CD14-positive monocyte (primary cell): ENCODE measurements around the gene OPA1. TPM values are rescaled to one million over a fixed set of nuclear protein-coding genes. Genes with fewer than 3 reads are reported as not detected.

Experiments used
- DNase-seq, 3 donors: peaks; one replicate each; pipeline ENCODE4 v3.0.0-alpha.2; 2011 to 2022
- H2AFZ ChIP-seq: 2 replicates; pipeline ENCODE4 v1.6.0; 2012; ENCODE audit warnings: mild to moderate bottlenecking, low read depth, low read length, inconsistent platforms; ENCODE audit not compliant: insufficient read depth, poor library complexity, severe bottlenecking
- H3K27ac ChIP-seq, 2 donors: 1 replicate in 1 of 2; 2 replicates in 1 of 2; pipeline ENCODE4 v1.5.1; 2012 to 2013; ENCODE audit warnings: low read length in 2 of 2, control low read depth in 1 of 2, inconsistent platforms in 1 of 2, low read depth in 1 of 2, mild to moderate bottlenecking in 1 of 2
- H3K27me3 ChIP-seq, 2 donors: one replicate each; pipeline versions ENCODE4 v1.6.0 to v1.6.1; 2011 to 2013; ENCODE audit warnings: low read length in 2 of 2; ENCODE audit not compliant: control insufficient read depth in 2 of 2, insufficient read depth in 2 of 2
- H3K36me3 ChIP-seq, 2 donors: replicated peaks in 1 of 2; 1 replicate in 1 of 2; 2 replicates in 1 of 2; pipeline versions ENCODE4 v1.5.1 to v1.6.1; 2012 to 2013; ENCODE audit warnings: low read length in 2 of 2, control low read depth in 1 of 2, inconsistent platforms in 1 of 2, mild to moderate bottlenecking in 1 of 2; ENCODE audit not compliant: insufficient read depth in 2 of 2, control insufficient read depth in 1 of 2
- H3K4me1 ChIP-seq, 2 donors: 1 replicate in 1 of 2; 2 replicates in 1 of 2; pipeline versions ENCODE4 v1.5.1 to v1.6.1; 2012 to 2013; ENCODE audit warnings: low read length in 2 of 2, control low read depth in 1 of 2, inconsistent platforms in 1 of 2, mild to moderate bottlenecking in 1 of 2, moderate library complexity in 1 of 2; ENCODE audit not compliant: insufficient read depth in 2 of 2, control insufficient read depth in 1 of 2
- H3K4me2 ChIP-seq: replicated peaks from 2 replicates; pipeline ENCODE3; 2012; ENCODE audit warnings: low read length, moderate library complexity, mild to moderate bottlenecking; ENCODE audit not compliant: poor library complexity, severe bottlenecking; ENCODE audit errors: extremely low read depth
- H3K4me3 ChIP-seq, 3 experiments: fragments of 200-600 bp in 1 of 3; sonication (generic) in 1 of 3; replicated peaks in 1 of 3; 1 replicate in 2 of 3; 2 replicates in 1 of 3; pipeline ENCODE4 v1.5.1; 2011 to 2013; ENCODE audit warnings: low read length in 3 of 3, mild to moderate bottlenecking in 3 of 3, control low read depth in 2 of 3, low read depth in 2 of 3, inconsistent platforms in 1 of 3, moderate library complexity in 1 of 3
- H3K79me2 ChIP-seq: 2 replicates; pipeline ENCODE4 v1.6.0; 2012; ENCODE audit warnings: mild to moderate bottlenecking, control low read depth, inconsistent platforms, low read length, moderate library complexity; ENCODE audit not compliant: insufficient read depth
- H3K9ac ChIP-seq: 2 replicates; pipeline ENCODE4 v1.6.0; 2017; ENCODE audit warnings: low read length, mild to moderate bottlenecking; ENCODE audit not compliant: insufficient read depth, poor library complexity, severe bottlenecking
- H3K9me3 ChIP-seq, 2 donors: replicated peaks in 1 of 2; 1 replicate in 1 of 2; 2 replicates in 1 of 2; pipeline versions ENCODE4 v1.5.1 to v1.6.1; 2012 to 2013; ENCODE audit warnings: low read length in 2 of 2, control low read depth in 1 of 2; ENCODE audit not compliant: control insufficient read depth in 1 of 2, insufficient read depth in 1 of 2
- H4K20me1 ChIP-seq: 2 replicates; pipeline ENCODE4 v1.6.0; 2012; ENCODE audit warnings: mild to moderate bottlenecking, low read length, control low read depth, moderate library complexity; ENCODE audit not compliant: insufficient read depth
- H3K27ac Mint-ChIP-seq, 7 donors: one replicate each; pipeline ENCODE4 v1.8.0; 2020; ENCODE audit warnings: mild to moderate bottlenecking in 7 of 7, mixed read lengths in 7 of 7, moderate library complexity in 6 of 7, inconsistent platforms in 2 of 7
- H3K27me3 Mint-ChIP-seq, 3 donors: one replicate each; pipeline ENCODE4 v1.8.0; 2021 to 2022; ENCODE audit warnings: low read depth in 3 of 3, mild to moderate bottlenecking in 3 of 3, mixed read lengths in 3 of 3, moderate library complexity in 3 of 3, inconsistent platforms in 1 of 3
- H3K36me3 Mint-ChIP-seq, 2 donors: one replicate each; pipeline ENCODE4 v1.8.0; 2020; ENCODE audit warnings: mixed read lengths in 2 of 2, inconsistent platforms in 1 of 2, mild to moderate bottlenecking in 1 of 2
- H3K4me1 Mint-ChIP-seq: one replicate; pipeline ENCODE4 v1.8.0; 2020; ENCODE audit warnings: mild to moderate bottlenecking, mixed read lengths
- H3K4me3 Mint-ChIP-seq, 2 donors: one replicate each; pipeline ENCODE4 v1.8.0; 2020; ENCODE audit warnings: mild to moderate bottlenecking in 2 of 2, mixed read lengths in 2 of 2, moderate library complexity in 1 of 2
- H3K9me3 Mint-ChIP-seq, 7 donors: one replicate each; pipeline ENCODE4 v1.8.0; 2020 to 2022; ENCODE audit warnings: mixed read lengths in 7 of 7, mild to moderate bottlenecking in 6 of 7, moderate library complexity in 6 of 7, inconsistent platforms in 2 of 7
- CTCF ChIP-seq: fragments of 200-600 bp; IDR thresholded peaks from one replicate; pipeline ENCODE4 v1.8.0; 2022; ENCODE audit warnings: antibody characterized with exemption, mild to moderate bottlenecking
- WGBS: methylation state at CpG from one replicate; pipeline ENCODE4 v1.1.5; 2013; ENCODE audit warnings: missing lambda C conversion rate; ENCODE audit not compliant: insufficient coverage; 5-methylcytosine and 5-hydroxymethylcytosine counted together
- intact Hi-C, 2 donors: fragments of 100-400 bp; cut with micrococcal nuclease; formaldehyde crosslinking; loops; one replicate each; pipeline versions ENCODE4 v1.15.0 to v1.15.1; 2023
- polyA plus RNA-seq, 3 donors: library from polyadenylated mRNA; depleted of rRNA in 1 of 3; unstranded in 2 of 3; stranded (reverse) in 1 of 3; fragments of 300-500 nt in 2 of 3; fragments of >200 nt in 1 of 3; fragmentation: Illumina TruSeq in 2 of 3; gene quantifications; 1 replicate in 2 of 3; 2 replicates in 1 of 3; pipeline ENCODE4 v1.2.3, GENCODE V29; 2012 to 2021

OPA1 gene
- polyA plus RNA-seq, 3 donors: 15.4 to 26.5 (median 18.1) TPM

- no peak overlapping the region for H3K9ac ChIP-seq
- WGBS: 42% methylated on average over 5 of the region's 5 CpGs
- no peaks in the 10 kb centered on the region for H4K20me1 ChIP-seq
- DNase-seq: peak; percentile 17 to 53 (median 31)
- H3K4me1 ChIP-seq: peaks cover 0 to 5% of the 10 kb centered on the region in 2 donors
- H3K4me3 ChIP-seq: no peak overlapping the region
- H3K4me1 Mint-ChIP-seq: no peaks in the 10 kb centered on the region
- H3K79me2 ChIP-seq: no peaks in the 10 kb centered on the region
- peaks cover 69 to 98% of the 10 kb centered on the region in 2 donors for H3K36me3 ChIP-seq
- H3K36me3 Mint-ChIP-seq: peaks cover 46 to 47% of the 10 kb centered on the region in 2 donors
- intact Hi-C loops: no loop called here
- no peak overlapping the region for H3K4me2 ChIP-seq
- no peak overlapping the region for H3K27ac Mint-ChIP-seq
- H3K9me3 Mint-ChIP-seq: no peaks in the 10 kb centered on the region
- H3K4me3 Mint-ChIP-seq: no peak overlapping the region
- no peaks in the 10 kb centered on the region for H3K27me3 Mint-ChIP-seq
- no peak overlapping the region for H2AFZ ChIP-seq
- peak overlapping the region in 1 of 2 donors; percentile 30 for H3K27ac ChIP-seq
- TF ChIP-seq CTCF: no peak
- H3K9me3 ChIP-seq: no peaks in the 10 kb centered on the region
- H3K27me3 ChIP-seq: no peaks in the 10 kb centered on the region
These were observed 47.2 kb downstream of the OPA1 start for GRCh38 chr3:193640165-193640715.

- WGBS: 100% methylated on average over 1 of the region's 4 CpGs
- no peak overlapping the region for H3K4me2 ChIP-seq
- H2AFZ ChIP-seq: no peak overlapping the region
- peaks cover 72 to 98% of the 10 kb centered on the region in 2 donors for H3K36me3 ChIP-seq
- no peak for TF ChIP-seq CTCF
- DNase-seq: no peak
- peaks cover 0 to 5% of the 10 kb centered on the region in 2 donors for H3K4me1 ChIP-seq
- no peaks in the 10 kb centered on the region for H3K79me2 ChIP-seq
- no peaks in the 10 kb centered on the region for H3K9me3 ChIP-seq
- H3K9ac ChIP-seq: no peak overlapping the region
- no peak overlapping the region for H3K4me3 ChIP-seq
- no peak overlapping the region for H3K4me3 Mint-ChIP-seq
- intact Hi-C loops: no loop called here
- no peaks in the 10 kb centered on the region for H4K20me1 ChIP-seq
- no peak overlapping the region for H3K27ac Mint-ChIP-seq
- peaks cover 46 to 49% of the 10 kb centered on the region in 2 donors for H3K36me3 Mint-ChIP-seq
- H3K9me3 Mint-ChIP-seq: no peaks in the 10 kb centered on the region
- no peaks in the 10 kb centered on the region for H3K27me3 ChIP-seq
- peak overlapping the region in 1 of 2 donors; percentile 30 for H3K27ac ChIP-seq
- H3K4me1 Mint-ChIP-seq: no peaks in the 10 kb centered on the region
- H3K27me3 Mint-ChIP-seq: no peaks in the 10 kb centered on the region
These were observed 47.9 kb downstream of the OPA1 start for GRCh38 chr3:193640728-193641439.
